Suprapubic skin (tissue), 4 donors: Measurements from ENCODE around the gene CARS2.

Source experiments
- CTCF ChIP-seq, 2 donors: fragments of 200-600 bp in 1 of 2; fragments of 450-650 bp in 1 of 2; sonication (generic) in 1 of 2; IDR thresholded peaks; one replicate each; pipeline ENCODE4 v1.5.1; 2016 to 2019; ENCODE audit warnings: antibody characterized with exemption in 2 of 2, mild to moderate bottlenecking in 1 of 2, moderate library complexity in 1 of 2
- EP300 ChIP-seq: sonication (generic); formaldehyde crosslinking; IDR thresholded peaks from one replicate; pipeline ENCODE4 v1.6.1; 2017; ENCODE audit warnings: antibody characterized with exemption
- POLR2A ChIP-seq, 2 donors: fragments of 450-650 bp; IDR thresholded peaks; one replicate each; pipeline ENCODE4 v1.6.1; 2017; ENCODE audit warnings: antibody characterized with exemption in 2 of 2, mild to moderate bottlenecking in 2 of 2, moderate library complexity in 2 of 2
- POLR2AphosphoS5 ChIP-seq, 3 donors: sonication (generic); formaldehyde crosslinking; IDR thresholded peaks; one replicate each; pipeline ENCODE4 v1.6.1; 2017; ENCODE audit warnings: antibody characterized with exemption in 3 of 3

DNA sequence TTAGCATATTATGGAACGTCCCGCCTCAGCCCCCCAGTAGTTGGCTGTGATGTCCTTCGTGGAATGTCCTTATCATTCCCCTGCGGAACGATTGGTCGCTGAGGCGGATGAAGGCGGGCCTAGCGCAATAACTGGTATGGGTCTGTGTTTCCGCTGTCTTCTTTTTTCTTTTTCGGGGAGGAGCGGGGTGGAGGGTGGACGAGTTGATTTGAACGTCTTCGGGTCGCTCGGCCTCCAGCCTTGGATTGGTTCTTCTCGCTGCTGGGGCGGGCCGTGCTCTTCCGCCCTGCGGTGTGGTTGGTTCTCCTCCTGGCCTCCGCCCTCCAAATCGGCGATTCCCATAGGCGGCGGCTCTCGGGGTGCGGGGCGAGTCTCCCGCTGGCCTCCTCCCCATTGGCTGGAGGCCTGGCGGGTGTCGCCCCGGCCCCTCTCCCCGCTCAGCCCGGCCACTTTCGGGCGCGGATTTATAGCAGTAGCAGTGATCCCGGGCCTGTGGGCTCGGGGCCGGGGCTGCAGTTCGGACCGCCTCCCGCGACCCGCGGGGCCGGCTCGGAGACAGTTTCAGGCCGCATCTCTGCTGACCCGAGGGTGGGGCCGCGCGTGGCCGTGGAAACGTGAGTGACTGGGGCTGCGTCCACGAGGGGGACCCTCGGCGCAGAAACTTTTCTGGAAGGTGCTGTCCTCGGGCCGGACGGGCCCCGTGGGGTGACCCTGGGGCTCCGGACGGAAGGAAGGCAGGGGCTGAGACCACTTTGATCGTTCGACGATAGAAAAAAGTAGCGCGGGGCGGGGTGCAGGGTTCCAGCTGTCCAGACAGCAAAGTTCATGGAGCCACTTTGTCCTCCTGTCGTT lies 9.7 kb upstream of the CARS2 start:
- TF ChIP-seq CTCF (IDR thresholded peaks at IDR 0.05) (no peak), POLR2A (IDR thresholded peaks at IDR 0.05) (peak in 1 of 2 donors; percentile 83), EP300 (no peak), POLR2AphosphoS5 (IDR thresholded peaks at IDR 0.05) (peak in 2 of 3 donors; percentile 48 to 62)
